Measurements from ENCODE around the gene SYT8.

GRCh38 chr11:1866776-1867175, 32.0 kb downstream of the SYT8 start:
- no peak for TF ChIP-seq CTCF (IDR thresholded peaks at IDR 0.05)
- no peak for TF ChIP-seq POLR2A (IDR thresholded peaks at IDR 0.05)
- TF ChIP-seq POLR2AphosphoS5 (IDR thresholded peaks at IDR 0.05) = no peak

Data from breast epithelium (tissue), 3 donors.